CD4-positive, alpha-beta T cell treated with Interleukin-6 for 4 hours (primary cell): ENCODE measurements around the gene FCER1A.
"Not testable (repeated sequence)": the region's sequence is repeated elsewhere in the genome, so short reads cannot be mapped to it uniquely, and the experiment has no call there.

Experiments used
- DNase-seq: peaks from one replicate; pipeline ENCODE4 v3.0.0-alpha.2; 2020; ENCODE audit warnings: mixed read lengths

Gene FCER1A

GRCh38 chr1:159302095-159302494 is at the start of gene FCER1A:
TSS of gene FCER1A (plus strand) at chr1:159302336. CDS start at chr1:159302365, 29 bp downstream.
- DNase-seq = no peak

- DNase-seq = no peak
Measured at GRCh38 chr1:159261311-159261710, 40.8 kb upstream of the FCER1A start.

DNA sequence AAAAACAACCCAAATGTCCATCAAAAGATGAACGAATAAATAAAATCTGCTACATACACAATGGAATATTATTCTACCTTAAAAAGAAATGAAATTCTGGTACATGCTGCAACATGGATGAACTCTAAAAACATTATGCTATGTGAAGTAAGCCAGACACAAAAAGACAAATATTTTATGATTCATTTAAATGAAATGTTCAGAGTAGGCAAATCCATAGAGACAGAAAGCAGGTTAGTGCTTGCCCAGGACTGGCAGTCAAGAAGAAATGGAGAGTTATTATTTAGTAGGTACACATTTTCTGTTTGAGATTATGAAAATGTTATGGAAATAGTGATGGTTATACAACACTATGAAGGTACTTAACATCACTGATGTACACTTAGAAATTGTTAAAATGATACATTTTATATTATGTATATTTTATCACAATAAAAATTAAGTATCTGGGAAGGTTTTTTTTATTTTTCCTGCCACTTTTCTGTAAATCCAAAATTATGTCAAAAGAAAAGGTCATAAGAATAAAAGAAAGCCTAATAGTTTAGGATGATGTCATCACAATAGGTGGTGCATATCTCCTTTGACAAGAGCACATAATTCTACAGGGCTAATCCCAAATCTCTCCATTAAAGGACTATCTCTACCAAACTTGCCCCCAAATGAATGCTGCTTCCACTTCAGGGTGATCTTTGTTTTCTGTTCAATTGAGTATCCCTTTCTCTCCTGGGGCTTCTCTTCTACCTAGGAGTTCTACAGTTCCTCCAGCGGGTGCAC is 40.2 kb upstream of the FCER1A start:
- no peak for DNase-seq

DNA sequence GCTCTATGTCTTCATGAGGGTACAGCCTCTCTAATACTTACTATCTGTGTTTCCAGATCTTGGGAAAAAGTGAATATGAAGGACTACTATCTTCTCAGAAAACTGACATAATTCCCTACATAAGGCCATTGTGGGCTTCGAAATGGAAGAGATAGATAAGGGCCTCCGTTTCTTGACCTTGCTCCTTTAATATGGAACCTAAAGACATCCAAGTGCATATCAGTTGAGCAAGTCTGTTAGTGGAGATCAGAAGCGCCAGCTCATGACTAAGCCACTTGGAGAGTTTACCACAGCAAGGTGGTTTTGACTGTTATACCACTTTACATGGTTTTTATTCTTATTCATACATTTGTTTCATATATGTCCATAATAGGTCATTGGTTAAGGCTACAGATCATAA is 35.3 kb upstream of the FCER1A start:
- no peak for DNase-seq

- DNase-seq = no peak
Measured at GRCh38 chr1:159274631-159275030, 27.5 kb upstream of the FCER1A start.

GRCh38 chr1:159275891-159276290 is 26.2 kb upstream of the FCER1A start:
- DNase-seq = no peak

GRCh38 chr1:159279773-159280172 is 22.4 kb upstream of the FCER1A start:
- no peak for DNase-seq

GRCh38 chr1:159282118-159282517 is 20.0 kb upstream of the FCER1A start:
- DNase-seq = no peak

- no peak for DNase-seq
Measured at GRCh38 chr1:159289060-159289459, 13.1 kb upstream of the FCER1A start.

DNA sequence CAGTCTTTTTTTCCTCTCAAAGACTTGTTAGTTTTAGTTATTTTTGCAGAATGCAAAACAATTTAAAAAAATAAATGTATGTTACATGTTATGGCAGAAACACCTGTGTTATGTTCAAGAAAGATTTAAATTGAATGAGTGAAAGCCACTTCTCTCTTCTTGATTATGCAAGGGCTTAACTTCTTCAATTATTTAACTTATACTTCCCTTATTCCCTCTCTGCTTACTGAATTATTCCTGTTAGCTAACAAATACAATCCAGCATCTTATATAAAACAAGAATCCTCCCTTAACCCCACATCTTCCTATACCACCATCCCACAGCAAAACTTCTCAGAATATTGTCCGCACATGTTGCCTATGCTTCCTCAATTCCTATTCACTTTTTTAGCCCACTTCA is 10.7 kb upstream of the FCER1A start:
- no peak for DNase-seq

DNA sequence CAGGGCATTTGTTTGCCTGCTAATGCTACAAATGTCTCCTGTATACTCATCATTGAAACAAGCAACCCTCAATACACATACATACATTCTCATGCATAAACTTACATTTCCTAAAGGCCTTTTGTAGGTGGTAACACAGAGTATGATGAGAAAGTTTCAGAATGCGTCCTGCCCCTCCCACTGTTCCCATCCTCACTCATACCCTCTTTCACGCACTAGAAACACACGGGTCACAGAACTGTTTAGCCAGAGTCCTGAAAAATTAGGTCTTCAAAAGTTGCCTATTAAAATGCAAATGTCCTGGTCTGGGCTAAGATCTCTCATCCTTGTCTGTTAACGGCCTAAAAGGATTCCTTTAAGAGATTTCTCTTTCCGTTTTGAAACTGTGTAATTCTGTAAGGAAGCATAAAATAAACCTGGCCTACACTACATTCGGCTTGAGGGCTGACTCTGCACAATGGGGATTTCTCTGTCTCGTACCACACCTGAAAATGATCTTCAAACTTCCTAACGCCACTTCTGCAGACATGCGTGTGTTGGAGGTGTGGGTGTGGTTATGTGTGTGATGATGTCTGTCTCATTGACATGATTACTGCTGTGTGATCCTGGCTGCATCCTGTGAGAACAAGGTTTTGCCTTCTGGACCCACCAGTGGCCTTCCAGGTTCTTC is 5.3 kb upstream of the FCER1A start:
- DNase-seq = no peak

DNA sequence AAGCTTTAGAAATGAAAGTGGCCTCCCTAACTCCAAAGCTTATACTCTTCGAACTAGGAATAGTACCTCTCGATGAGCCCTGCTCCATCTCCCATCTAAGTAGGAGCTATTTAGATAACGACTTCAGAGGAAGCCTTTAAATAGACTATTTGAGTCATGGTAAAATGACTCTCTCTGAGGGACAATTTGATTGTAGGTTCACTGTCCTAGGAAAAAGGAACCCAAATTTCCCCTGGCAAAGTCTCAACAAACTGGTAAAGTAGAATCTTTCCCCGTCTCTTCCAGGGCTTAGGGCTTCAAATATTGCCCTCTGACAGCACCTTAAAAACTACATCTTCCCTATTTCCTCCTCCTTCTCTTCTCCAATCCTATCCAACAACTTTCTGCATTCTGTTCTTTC is 2.0 kb upstream of the FCER1A start:
- no peak for DNase-seq

- no peak for DNase-seq
Measured at GRCh38 chr1:159307346-159308020, 5.3 kb downstream of the FCER1A start.

DNA sequence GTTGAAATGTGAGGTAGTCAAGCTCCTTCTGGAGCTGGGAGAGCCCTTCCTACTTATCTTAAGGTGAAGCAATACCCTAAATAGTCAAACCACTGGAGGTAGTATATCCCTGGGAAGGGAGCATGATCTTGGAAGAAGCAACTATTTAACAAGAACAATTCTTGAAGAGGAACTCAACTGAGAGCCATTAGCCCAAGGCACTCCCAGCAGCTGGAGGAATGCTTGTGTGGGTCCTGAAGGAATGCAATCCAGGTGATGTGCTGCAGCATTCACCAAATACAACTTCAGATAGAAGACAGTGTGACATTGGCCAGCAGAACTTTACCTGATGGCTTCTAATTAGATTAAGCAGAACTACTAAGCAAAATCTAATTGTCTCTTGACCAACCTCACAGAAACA is 9.5 kb downstream of the FCER1A start:
- no peak for DNase-seq

GRCh38 chr1:159315381-159315780 is 13.2 kb downstream of the FCER1A start:
- no peak for DNase-seq

DNA sequence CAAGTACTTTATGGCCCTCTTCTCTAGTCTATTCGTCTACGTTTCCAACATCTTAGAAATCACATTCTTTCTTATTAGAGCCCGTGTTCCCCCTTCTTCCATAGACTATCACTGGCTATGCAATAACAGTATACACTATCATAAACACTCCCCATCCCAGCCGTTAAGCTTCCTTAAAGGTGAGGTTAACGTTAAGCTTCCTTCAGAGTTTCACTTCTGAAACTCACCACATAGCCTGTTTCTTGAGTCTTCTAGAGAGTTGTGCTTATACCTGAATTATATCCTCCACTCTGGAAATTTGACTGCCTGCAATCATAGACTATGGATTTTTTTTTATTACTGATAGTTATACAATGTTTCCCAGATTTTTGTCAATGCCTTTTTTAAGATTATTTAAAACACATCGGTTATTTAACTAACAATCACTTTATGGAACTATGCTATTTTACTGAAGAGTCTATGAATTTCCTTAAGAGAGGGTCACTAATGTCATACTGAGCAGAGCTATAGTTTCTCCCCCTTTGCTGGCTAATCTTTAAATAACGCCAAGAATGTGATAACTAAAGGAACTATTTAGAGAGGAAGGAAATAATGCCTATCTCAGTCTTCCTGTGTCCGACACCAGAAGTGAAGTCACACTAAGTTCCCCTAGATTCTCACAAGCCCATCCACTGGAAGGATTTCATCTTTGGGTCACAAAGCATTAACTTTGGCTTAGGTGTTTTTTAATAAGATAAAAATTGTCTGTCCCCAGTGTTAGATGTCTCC is 16.8 kb downstream of the FCER1A start:
- DNase-seq = no peak

GRCh38 chr1:159334797-159335196 is 32.7 kb downstream of the FCER1A start:
- DNase-seq = no peak

DNA sequence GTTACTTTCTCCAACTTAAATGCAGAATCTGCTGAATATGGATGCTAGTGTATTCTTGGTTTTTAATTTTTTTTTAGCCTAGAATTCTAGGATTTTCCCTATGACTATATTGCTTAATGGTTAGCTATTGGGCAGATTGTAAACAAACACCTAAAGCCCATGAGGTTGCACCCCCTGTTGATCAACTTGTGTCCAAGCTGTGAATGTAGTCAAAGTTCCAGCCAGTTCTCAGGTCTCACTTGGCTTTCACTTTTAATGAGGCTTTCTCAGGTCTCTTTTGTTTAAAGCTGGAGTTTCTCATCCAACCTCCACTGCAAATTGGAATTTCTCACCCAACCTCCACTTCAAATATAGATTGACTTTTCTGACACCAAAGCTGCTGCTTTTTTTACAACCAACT is 35.9 kb downstream of the FCER1A start:
- no peak for DNase-seq

DNA sequence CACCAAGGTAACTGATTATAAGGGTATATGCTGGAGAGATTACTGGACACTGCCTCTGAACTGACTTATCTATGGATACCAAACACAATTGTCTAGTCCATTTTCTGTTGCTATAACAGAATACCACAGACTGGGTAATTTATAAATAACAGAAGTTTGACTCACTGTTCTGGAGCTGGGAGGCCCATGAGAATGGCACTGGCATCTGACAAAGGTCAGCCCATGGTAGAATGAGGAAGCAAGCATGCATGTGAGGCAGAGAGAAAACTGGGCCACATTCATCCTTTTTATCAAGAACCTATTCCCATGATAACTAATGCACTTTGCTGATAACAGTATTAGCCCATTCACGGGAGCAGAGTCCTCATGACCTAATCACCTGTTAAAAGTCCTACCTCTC is 37.4 kb downstream of the FCER1A start:
- no peak for DNase-seq

DNA sequence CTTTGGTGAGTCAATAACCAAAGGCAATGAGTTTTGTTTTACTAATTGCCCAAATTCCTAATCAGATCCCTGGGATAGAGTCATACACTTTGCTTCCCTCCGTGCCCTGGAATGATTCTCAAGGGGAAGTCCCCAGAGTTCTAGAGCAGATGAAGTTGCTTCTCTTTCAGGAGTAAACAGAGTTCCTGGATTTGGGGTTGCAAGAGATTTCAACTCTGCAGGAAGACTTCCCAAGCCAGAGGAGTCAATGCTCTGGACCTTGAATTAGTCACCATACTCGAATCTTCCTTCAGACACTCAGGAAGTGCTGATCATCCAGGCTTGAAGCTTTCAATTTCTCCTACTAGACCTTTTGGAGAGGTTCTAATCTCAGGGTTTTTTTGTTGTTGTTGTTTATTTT is 39.6 kb downstream of the FCER1A start:
- no peak for DNase-seq

GRCh38 chr1:159342761-159343425 is 40.8 kb downstream of the FCER1A start:
- no peak for DNase-seq

GRCh38 chr1:159349374-159349773 is 47.2 kb downstream of the FCER1A start:
- DNase-seq = not testable (repeated sequence)

- no peak for DNase-seq
Measured at GRCh38 chr1:159352436-159352835, 50.3 kb downstream of the FCER1A start.
